K562 (cell line): ENCODE data around the gene FRMD3.

ENCODE experiments used
- TF ChIP-seq, protein P1 (sequence below): IDR thresholded peaks from 3 replicates; pipeline ENCODE4 v1.6.1; 2011; ENCODE audit warnings: borderline replicate concordance, mild to moderate bottlenecking; ENCODE audit not compliant: insufficient read length, insufficient read depth
- TF ChIP-seq, protein P2 (sequence below): sonication (generic); formaldehyde crosslinking; IDR thresholded peaks from 2 replicates; pipeline ENCODE4 v1.9.0; 2022; ENCODE audit warnings: mild to moderate bottlenecking, missing genetic modification reagents
- TF ChIP-seq, protein P3 (sequence below): sonication (generic); formaldehyde crosslinking; IDR thresholded peaks from 2 replicates; pipeline ENCODE4 v1.8.1; 2023; ENCODE audit warnings: mild to moderate bottlenecking, missing genetic modification reagents
- TF ChIP-seq, protein P4 (sequence below), 3 experiments: IDR thresholded peaks in 2 of 3; conservative IDR thresholded peaks in 1 of 3; 2 replicates each; pipeline ENCODE4 v1.5.1; 2011 to 2012; ENCODE audit warnings: low read length in 3 of 3, mild to moderate bottlenecking in 3 of 3, control low read depth in 2 of 3, improper control_type of control experiment in 1 of 3, inconsistent platforms in 1 of 3, low read depth in 1 of 3, mixed read lengths in 1 of 3, moderate library complexity in 1 of 3; ENCODE audit not compliant: insufficient read depth in 2 of 3
- TF ChIP-seq, protein P5 (sequence below), 2 experiments: fragments of 450-650 bp; formaldehyde crosslinking in 1 of 2; IDR thresholded peaks; 2 replicates each; pipeline versions ENCODE4 v1.4.0 to v1.6.1; 2014 to 2020; ENCODE audit warnings: mild to moderate bottlenecking in 2 of 2, borderline replicate concordance in 1 of 2, low read depth in 1 of 2

DNA sequence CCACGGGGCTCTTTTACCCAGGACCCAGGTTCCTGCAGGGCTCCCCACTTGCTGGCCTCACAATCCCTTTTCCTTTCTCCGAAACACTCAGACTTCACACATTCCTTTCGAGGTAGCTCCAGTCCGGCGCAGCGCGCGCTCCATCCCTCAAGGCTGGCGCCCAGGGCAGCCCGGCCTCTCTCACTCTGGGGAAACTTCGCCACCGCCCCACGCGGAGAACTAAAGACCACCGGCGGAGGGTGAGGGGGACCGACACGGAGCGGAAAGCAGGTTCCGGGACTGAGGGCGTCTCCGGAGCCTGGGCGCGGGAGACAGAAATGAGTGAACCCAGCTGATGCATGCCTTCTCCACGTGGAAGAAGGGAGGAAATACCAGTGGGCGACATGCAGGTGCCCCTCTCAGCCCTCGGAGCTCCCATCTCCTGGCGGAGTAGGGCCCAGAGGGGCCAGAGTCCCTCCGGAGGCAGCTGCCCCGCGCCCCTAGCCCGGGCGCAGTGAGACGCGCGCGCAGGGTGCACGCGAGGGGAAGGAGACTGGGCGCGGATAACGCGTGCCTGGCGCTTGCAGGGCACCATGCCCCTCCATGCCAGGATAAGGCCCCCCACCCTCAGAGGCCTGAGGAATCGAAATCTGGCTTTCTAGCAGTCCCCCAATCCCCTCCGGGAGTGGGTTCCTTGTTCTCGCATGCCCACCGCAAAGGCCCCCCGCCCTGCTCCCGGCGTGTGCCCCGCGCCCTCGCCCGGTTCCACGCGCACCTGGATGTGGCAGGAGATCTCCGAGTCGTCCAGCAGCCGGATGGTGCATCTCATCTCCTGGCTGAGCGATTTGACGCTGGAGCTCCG, 650 bp downstream of the FRMD3 start:
- TF ChIP-seq, protein P1, sequence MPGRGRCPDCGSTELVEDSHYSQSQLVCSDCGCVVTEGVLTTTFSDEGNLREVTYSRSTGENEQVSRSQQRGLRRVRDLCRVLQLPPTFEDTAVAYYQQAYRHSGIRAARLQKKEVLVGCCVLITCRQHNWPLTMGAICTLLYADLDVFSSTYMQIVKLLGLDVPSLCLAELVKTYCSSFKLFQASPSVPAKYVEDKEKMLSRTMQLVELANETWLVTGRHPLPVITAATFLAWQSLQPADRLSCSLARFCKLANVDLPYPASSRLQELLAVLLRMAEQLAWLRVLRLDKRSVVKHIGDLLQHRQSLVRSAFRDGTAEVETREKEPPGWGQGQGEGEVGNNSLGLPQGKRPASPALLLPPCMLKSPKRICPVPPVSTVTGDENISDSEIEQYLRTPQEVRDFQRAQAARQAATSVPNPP, result no peak
- TF ChIP-seq, protein P2, sequence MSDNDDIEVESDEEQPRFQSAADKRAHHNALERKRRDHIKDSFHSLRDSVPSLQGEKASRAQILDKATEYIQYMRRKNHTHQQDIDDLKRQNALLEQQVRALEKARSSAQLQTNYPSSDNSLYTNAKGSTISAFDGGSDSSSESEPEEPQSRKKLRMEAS (CRISPR knock-in tag), result no peak
- TF ChIP-seq, protein P3, sequence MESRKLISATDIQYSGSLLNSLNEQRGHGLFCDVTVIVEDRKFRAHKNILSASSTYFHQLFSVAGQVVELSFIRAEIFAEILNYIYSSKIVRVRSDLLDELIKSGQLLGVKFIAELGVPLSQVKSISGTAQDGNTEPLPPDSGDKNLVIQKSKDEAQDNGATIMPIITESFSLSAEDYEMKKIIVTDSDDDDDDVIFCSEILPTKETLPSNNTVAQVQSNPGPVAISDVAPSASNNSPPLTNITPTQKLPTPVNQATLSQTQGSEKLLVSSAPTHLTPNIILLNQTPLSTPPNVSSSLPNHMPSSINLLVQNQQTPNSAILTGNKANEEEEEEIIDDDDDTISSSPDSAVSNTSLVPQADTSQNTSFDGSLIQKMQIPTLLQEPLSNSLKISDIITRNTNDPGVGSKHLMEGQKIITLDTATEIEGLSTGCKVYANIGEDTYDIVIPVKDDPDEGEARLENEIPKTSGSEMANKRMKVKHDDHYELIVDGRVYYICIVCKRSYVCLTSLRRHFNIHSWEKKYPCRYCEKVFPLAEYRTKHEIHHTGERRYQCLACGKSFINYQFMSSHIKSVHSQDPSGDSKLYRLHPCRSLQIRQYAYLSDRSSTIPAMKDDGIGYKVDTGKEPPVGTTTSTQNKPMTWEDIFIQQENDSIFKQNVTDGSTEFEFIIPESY (CRISPR knock-in tag), result no peak
- TF ChIP-seq, protein P4, sequence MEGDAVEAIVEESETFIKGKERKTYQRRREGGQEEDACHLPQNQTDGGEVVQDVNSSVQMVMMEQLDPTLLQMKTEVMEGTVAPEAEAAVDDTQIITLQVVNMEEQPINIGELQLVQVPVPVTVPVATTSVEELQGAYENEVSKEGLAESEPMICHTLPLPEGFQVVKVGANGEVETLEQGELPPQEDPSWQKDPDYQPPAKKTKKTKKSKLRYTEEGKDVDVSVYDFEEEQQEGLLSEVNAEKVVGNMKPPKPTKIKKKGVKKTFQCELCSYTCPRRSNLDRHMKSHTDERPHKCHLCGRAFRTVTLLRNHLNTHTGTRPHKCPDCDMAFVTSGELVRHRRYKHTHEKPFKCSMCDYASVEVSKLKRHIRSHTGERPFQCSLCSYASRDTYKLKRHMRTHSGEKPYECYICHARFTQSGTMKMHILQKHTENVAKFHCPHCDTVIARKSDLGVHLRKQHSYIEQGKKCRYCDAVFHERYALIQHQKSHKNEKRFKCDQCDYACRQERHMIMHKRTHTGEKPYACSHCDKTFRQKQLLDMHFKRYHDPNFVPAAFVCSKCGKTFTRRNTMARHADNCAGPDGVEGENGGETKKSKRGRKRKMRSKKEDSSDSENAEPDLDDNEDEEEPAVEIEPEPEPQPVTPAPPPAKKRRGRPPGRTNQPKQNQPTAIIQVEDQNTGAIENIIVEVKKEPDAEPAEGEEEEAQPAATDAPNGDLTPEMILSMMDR (IDR thresholded peaks at IDR 0.05 in 2 of 3, conservative IDR thresholded peaks at IDR 0.05 in 1 of 3; ENCODE audit: insufficient read depth in 2 of 3, low read depth in 1 of 3, low read length in 3 of 3), result no peak
- TF ChIP-seq, protein P5, sequence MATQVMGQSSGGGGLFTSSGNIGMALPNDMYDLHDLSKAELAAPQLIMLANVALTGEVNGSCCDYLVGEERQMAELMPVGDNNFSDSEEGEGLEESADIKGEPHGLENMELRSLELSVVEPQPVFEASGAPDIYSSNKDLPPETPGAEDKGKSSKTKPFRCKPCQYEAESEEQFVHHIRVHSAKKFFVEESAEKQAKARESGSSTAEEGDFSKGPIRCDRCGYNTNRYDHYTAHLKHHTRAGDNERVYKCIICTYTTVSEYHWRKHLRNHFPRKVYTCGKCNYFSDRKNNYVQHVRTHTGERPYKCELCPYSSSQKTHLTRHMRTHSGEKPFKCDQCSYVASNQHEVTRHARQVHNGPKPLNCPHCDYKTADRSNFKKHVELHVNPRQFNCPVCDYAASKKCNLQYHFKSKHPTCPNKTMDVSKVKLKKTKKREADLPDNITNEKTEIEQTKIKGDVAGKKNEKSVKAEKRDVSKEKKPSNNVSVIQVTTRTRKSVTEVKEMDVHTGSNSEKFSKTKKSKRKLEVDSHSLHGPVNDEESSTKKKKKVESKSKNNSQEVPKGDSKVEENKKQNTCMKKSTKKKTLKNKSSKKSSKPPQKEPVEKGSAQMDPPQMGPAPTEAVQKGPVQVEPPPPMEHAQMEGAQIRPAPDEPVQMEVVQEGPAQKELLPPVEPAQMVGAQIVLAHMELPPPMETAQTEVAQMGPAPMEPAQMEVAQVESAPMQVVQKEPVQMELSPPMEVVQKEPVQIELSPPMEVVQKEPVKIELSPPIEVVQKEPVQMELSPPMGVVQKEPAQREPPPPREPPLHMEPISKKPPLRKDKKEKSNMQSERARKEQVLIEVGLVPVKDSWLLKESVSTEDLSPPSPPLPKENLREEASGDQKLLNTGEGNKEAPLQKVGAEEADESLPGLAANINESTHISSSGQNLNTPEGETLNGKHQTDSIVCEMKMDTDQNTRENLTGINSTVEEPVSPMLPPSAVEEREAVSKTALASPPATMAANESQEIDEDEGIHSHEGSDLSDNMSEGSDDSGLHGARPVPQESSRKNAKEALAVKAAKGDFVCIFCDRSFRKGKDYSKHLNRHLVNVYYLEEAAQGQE (IDR thresholded peaks at IDR 0.05; ENCODE audit: borderline replicate concordance), result no peak
- TF ChIP-seq, protein P5 (CRISPR knock-in tag; IDR thresholded peaks at IDR 0.05; ENCODE audit: low read depth), result no peak
